B cell (primary cell): ENCODE measurements around the gene FIBP. TPM values are rescaled to one million over a fixed set of nuclear protein-coding genes. Genes with fewer than 3 reads are reported as not detected.

Source experiments
- ATAC-seq: fragments of 200-7000 bp; cut with Tn5 transposase; one replicate; pipeline ENCODE4 v1.10.0; 2021; ENCODE audit warnings: low read depth, mild to moderate bottlenecking, moderate number of reproducible peaks, moderate library complexity
- CTCF ChIA-PET: fragments of 350-600 bp; sonication (Branson Sonifier 250); formaldehyde crosslinking; loops from one replicate; lab custom pipeline; 2021; ENCODE audit warnings: antibody characterized with exemption, inconsistent platforms; lab: Charles Lee
- POLR2A ChIA-PET: fragments of 350-600 bp; sonication (Branson Sonifier 250); formaldehyde crosslinking; loops from one replicate; lab custom pipeline; 2021; ENCODE audit warnings: antibody characterized with exemption; lab: Charles Lee
- DNase-seq: peaks from one replicate; pipeline ENCODE4 v3.0.0; 2013
- H2AFZ ChIP-seq: 2 replicates; pipeline ENCODE4 v1.6.1; 2012; ENCODE audit warnings: mild to moderate bottlenecking, low read depth, low read length; ENCODE audit not compliant: insufficient read depth, poor library complexity, severe bottlenecking
- H3K27ac ChIP-seq, 2 donors: 1 replicate in 1 of 2; 2 replicates in 1 of 2; pipeline ENCODE4 v1.5.1; 2012 to 2013; ENCODE audit warnings: low read length in 2 of 2, mild to moderate bottlenecking in 2 of 2, moderate library complexity in 1 of 2
- H3K27me3 ChIP-seq, 4 experiments: fragments of 200-600 bp in 1 of 4; sonication (generic) in 1 of 4; replicated peaks in 1 of 4; 1 replicate in 2 of 4; 2 replicates in 2 of 4; pipeline versions ENCODE4 v1.6.1 to v1.7.0; 2013 to 2016; ENCODE audit warnings: low read length in 3 of 4, mild to moderate bottlenecking in 2 of 4, mixed read lengths in 1 of 4, moderate library complexity in 1 of 4; ENCODE audit not compliant: insufficient read depth in 4 of 4, control insufficient read depth in 3 of 4; ENCODE audit errors: control extremely low read depth in 1 of 4
- H3K36me3 ChIP-seq, 2 experiments: replicated peaks in 1 of 2; 1 replicate in 1 of 2; 2 replicates in 1 of 2; pipeline versions ENCODE4 v1.6.1 to v1.7.1; 2013; ENCODE audit warnings: low read length in 1 of 2; ENCODE audit not compliant: insufficient read depth in 2 of 2, control insufficient read depth in 1 of 2; ENCODE audit errors: control extremely low read depth in 1 of 2, extremely low read depth in 1 of 2
- H3K4me1 ChIP-seq, 2 donors: fragments of 200-600 bp in 1 of 2; sonication (generic) in 1 of 2; 1 replicate in 1 of 2; 2 replicates in 1 of 2; pipeline versions ENCODE4 v1.5.1 to v1.6.1; 2013 to 2017; ENCODE audit warnings: low read length in 2 of 2; ENCODE audit not compliant: control insufficient read depth in 2 of 2, insufficient read depth in 2 of 2
- H3K4me2 ChIP-seq: replicated peaks from 2 replicates; pipeline ENCODE3; 2012; ENCODE audit warnings: mild to moderate bottlenecking, low read depth, low read length; ENCODE audit not compliant: poor library complexity, severe bottlenecking
- H3K4me3 ChIP-seq, 5 experiments: fragments of 200-600 bp in 1 of 5; sonication (generic) in 1 of 5; 1 replicate in 3 of 5; 2 replicates in 2 of 5; pipeline versions ENCODE4 v1.5.1 to v1.7.0; 2011 to 2016; ENCODE audit warnings: low read length in 4 of 5, mild to moderate bottlenecking in 4 of 5, low read depth in 2 of 5, control low read depth in 1 of 5, moderate library complexity in 1 of 5; ENCODE audit not compliant: insufficient read depth in 1 of 5; ENCODE audit errors: control extremely low read depth in 1 of 5, extremely low read depth in 1 of 5
- H3K79me2 ChIP-seq: fragments of 200-600 bp; sonication (generic); one replicate; pipeline ENCODE4 v1.6.0; 2016; ENCODE audit warnings: low read length; ENCODE audit not compliant: control insufficient read depth, insufficient read depth
- H3K9ac ChIP-seq: fragments of 200-600 bp; sonication (generic); 2 replicates; pipeline ENCODE4 v1.6.1; 2017; ENCODE audit warnings: mild to moderate bottlenecking, low read length, moderate library complexity
- H3K9me3 ChIP-seq, 3 donors: one replicate each; pipeline versions ENCODE4 v1.6.1 to v1.7.1; 2013; ENCODE audit warnings: low read length in 2 of 3; ENCODE audit not compliant: control insufficient read depth in 2 of 3, insufficient read depth in 1 of 3; ENCODE audit errors: control extremely low read depth in 1 of 3
- H4K20me1 ChIP-seq: 2 replicates; pipeline ENCODE4 v1.6.0; 2012; ENCODE audit warnings: mild to moderate bottlenecking, low read length; ENCODE audit not compliant: insufficient read depth, control insufficient read depth, poor library complexity, severe bottlenecking
- H3K27ac Mint-ChIP-seq: one replicate; pipeline ENCODE4 v1.8.0; 2021; ENCODE audit warnings: mixed read lengths
- H3K27me3 Mint-ChIP-seq: one replicate; pipeline ENCODE4 v1.8.0; 2021; ENCODE audit warnings: mixed read lengths
- H3K4me1 Mint-ChIP-seq: one replicate; pipeline ENCODE4 v1.8.0; 2021; ENCODE audit warnings: mixed read lengths
- H3K4me3 Mint-ChIP-seq: one replicate; pipeline ENCODE4 v1.8.0; 2021; ENCODE audit warnings: mixed read lengths
- H3K9me3 Mint-ChIP-seq: one replicate; pipeline ENCODE4 v1.8.0; 2022; ENCODE audit warnings: mixed read lengths; ENCODE audit not compliant: insufficient read depth
- CTCF ChIP-seq: fragments of 200-600 bp; IDR thresholded peaks from one replicate; pipeline ENCODE4 v1.8.0; 2022; ENCODE audit warnings: antibody characterized with exemption, mild to moderate bottlenecking
- EZH2 ChIP-seq: IDR thresholded peaks from 2 replicates; pipeline ENCODE4 v1.6.1; 2012; ENCODE audit warnings: borderline replicate concordance, low read depth, mild to moderate bottlenecking, moderate library complexity, low read length; ENCODE audit not compliant: insufficient read depth, poor library complexity, severe bottlenecking
- WGBS: methylation state at CpG from one replicate; pipeline ENCODE4 v1.1.5; 2013; ENCODE audit warnings: missing lambda C conversion rate; ENCODE audit not compliant: insufficient coverage; 5-methylcytosine and 5-hydroxymethylcytosine counted together
- intact Hi-C: fragments of 100-400 bp; cut with micrococcal nuclease; formaldehyde crosslinking; loops from one replicate; pipeline ENCODE4 v1.10.0; 2022
- polyA plus RNA-seq: library from polyadenylated mRNA; depleted of rRNA; stranded (reverse); fragments of >200 nt; gene quantifications from 2 replicates; pipeline ENCODE4 v1.2.3, GENCODE V29; 2012
- total RNA-seq, 2 donors: library from RNA; stranded (reverse); fragments of 120-200 nt in 1 of 2; gene quantifications; 1 replicate in 1 of 2; 2 replicates in 1 of 2; pipeline versions ENCODE4 v1.2.3 to v1.2.4, GENCODE V29; 2013 to 2022

Gene FIBP
- total and polyA plus RNA-seq, 2 donors (not counting 1 experiment from before 2014, with no cell fraction given), result 63.4 to 128 TPM

- H3K4me1 ChIP-seq, result peaks cover 10 to 24% of the 10 kb centered on the region in 2 donors
Measured at GRCh38 chr11:65868907-65869306, 19.4 kb downstream of the FIBP start.

More at GRCh38 chr11:65868907-65869306, 19.4 kb downstream of the FIBP start:
- TF ChIP-seq CTCF (no peak), EZH2 (no peak)
- Histone ChIP-seq H3K79me2 (no peaks in the 10 kb centered on the region), H3K27me3 (no peaks in the 10 kb centered on the region), H3K4me3 (no peak overlapping the region), H3K36me3 (peaks cover 0 to 25% of the 10 kb centered on the region in 2 experiments), H3K9me3 (no peaks in the 10 kb centered on the region), H2AFZ (no peak overlapping the region), H3K9ac (no peak overlapping the region), H4K20me1 (peaks cover 10% of the 10 kb centered on the region), H3K4me2 (no peak overlapping the region), H3K27ac (no peak overlapping the region)
- WGBS, result 90% methylated on average over 2 of the region's 3 CpGs
- DNase-seq (no peak), ATAC-seq (no peak)
- intact Hi-C loops, result no loop called here
- POLR2A ChIA-PET, result interaction anchor here (1.2 to 3.6 kb wide), 2 partner anchors 8 to 10 kb away, joined by 4 to 20 read pairs; partner anchors contain the start of gene MUS81
- peaks cover 28% of the 10 kb centered on the region for H3K4me1 Mint-ChIP-seq
- H3K4me3 Mint-ChIP-seq, result no peak overlapping the region
- no peaks in the 10 kb centered on the region for H3K9me3 Mint-ChIP-seq
- CTCF ChIA-PET, result interaction anchor here (1.3 to 7.0 kb wide), 3 partner anchors 9 to 19 kb away, joined by 6 to 71 read pairs (median 65); partner anchors contain the start of genes CCDC85B, CFL1, FIBP and MUS81
- peaks cover 5% of the 10 kb centered on the region for H3K27me3 Mint-ChIP-seq
- H3K27ac Mint-ChIP-seq, result no peak overlapping the region
